Renal cortical epithelial cell (primary cell): ENCODE results near the gene EIF3L. TPM values are rescaled to one million over a fixed set of nuclear protein-coding genes. Genes with fewer than 3 reads are reported as not detected.

Source experiments
- DNase-seq: peaks from one replicate; pipeline ENCODE4 v3.0.0-alpha.2; 2011; ENCODE audit warnings: low read depth
- total RNA-seq: library from RNA; depleted of rRNA; stranded (reverse); fragments of >200 nt; gene quantifications from 2 replicates; pipeline ENCODE4 v1.2.3, GENCODE V29; 2014

Gene EIF3L
- total RNA-seq, 1 donor from 2014 or later, result 409 TPM

- DNase-seq, result peak; percentile 24
Measured at GRCh38 chr22:37905534-37906363, 56.5 kb downstream of the EIF3L start, which contains the start of gene MICALL1. MICALL1 (plus strand) TSS chr22:37906297; CDS start chr22:37906423, 126 bp downstream.

- DNase-seq, result no peak
Measured at GRCh38 chr22:37906364-37907008, 57.3 kb downstream of the EIF3L start.

- no peak for DNase-seq
Measured at GRCh38 chr22:37907036-37907954, 58.1 kb downstream of the EIF3L start.

GRCh38 chr22:37909766-37910165, 60.5 kb downstream of the EIF3L start:
- DNase-seq, result no peak

DNA sequence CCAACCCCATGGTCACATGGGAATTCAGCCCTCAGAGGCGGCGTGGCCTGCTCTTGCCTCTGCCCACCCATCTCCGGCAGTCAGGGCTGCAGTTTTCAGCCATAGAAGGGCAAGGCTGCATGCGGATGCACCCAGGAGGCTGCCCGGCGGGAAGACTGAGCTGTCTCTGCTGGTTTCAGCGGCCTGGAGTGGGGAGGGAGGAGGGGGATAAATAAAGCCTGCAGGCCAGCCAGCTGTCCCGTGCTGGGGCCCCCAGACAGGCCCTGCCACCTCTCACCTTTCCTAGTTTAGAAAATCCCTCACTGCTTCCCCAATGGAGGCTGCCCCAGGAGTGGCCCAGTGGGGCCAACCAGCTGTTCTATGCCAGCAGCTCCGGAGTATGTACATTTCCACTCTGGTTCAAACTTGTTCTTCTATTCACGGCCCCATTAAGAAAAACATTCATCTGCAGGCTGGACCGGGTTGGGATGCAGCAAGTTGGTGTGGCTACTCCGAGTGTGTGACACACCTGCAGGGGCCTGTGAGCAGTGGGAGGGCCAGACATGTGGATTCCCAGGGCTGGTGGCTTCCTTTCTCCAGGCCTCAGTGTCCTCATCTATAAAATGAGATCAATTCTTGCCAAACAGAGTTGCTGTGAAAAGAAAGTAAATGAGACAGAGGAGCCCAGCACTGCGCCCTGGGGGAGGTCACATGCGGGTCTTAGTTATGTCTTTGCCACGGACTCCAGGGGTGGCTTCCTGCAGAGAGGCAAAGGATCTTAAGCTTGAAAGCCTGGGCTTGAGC, 61.9 kb downstream of the EIF3L start:
- peak; percentile 25 for DNase-seq

DNA sequence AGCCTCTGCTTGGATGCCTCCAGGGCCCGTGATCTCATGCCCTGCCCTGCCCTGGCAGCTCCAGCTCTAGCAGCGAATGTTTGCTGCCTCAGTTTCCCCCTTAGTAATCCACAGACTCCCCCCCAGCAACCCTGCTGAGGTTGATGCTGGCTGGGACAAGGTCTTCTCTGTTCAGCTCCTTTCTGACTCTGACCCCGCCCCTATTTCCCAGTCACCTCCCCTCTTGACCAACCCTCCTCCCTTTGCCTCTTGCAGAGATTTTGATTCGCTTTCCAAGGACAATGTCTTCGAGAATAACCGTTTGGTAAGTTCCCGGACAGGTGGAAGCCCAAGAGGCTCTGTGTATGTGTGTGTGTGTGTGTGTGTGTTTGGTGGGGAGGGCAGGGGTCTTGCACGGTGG, 62.5 kb downstream of the EIF3L start:
- DNase-seq, result no peak

DNA sequence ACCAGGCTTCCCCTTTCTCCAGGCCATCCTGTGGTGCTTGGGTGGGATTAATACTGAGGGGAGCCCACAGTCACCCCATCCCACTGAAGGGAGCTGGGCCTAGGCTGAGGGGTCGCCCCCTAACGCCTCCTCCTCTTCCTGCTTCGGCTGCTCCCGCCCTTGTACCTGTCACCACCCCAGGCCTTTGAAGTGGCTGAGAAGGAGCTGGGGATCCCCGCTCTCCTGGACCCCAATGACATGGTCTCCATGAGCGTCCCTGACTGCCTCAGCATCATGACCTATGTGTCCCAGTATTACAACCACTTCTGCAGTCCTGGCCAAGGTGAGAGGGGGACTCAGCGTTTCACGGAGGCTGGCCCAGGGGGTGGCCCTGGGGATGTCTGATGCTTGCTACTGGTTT, 63.0 kb downstream of the EIF3L start:
- no peak for DNase-seq

DNA sequence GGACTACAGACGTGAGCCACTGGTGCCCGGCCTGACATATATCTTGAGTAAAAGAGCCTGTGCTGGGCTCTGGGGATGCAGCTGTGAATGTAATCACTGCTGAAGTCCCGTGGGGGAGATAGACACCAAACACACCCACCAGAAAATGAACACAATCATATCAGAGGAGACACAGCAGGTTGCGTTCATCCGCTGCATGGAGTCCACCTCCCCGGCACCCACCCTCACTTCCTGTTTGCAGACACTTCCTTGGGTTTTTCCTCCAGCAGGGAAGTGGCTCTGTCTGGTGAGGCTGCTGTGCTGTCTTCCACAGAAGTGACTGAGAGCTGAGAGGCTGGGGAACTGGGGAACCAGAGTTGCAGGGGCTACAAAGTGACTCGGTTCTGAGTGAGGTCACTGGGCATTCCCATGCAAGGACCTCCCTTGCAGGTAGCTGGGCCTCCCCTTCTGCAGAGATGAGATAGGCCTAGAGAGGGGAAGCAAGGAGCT, 64.1 kb downstream of the EIF3L start:
- DNase-seq, result no peak

GRCh38 chr22:37916311-37916710, 67.1 kb downstream of the EIF3L start:
- DNase-seq, result no peak

- no peak for DNase-seq
Measured at GRCh38 chr22:37917874-37918548, 68.8 kb downstream of the EIF3L start.

- DNase-seq, result no peak
Measured at GRCh38 chr22:37918580-37919270, 69.5 kb downstream of the EIF3L start.

DNA sequence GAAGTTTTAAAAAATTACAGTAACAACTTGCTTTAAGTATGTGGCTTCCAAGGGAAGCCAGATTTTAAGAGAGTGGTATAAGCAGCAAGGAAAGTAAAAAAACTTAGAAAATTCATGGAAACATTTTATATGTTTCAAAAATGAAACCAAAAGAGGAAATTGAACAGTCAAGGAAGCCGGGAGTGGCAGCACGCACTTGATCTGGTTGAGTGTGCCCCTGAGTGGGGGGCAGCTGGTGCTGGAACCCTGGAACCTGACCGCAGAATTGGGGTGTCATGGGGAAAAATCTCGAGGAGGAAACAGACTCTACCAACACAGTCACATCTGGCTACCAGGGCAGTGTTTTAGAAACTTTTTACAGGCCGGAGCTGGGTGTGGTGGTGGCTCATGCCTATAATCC, 70.9 kb downstream of the EIF3L start:
- no peak for DNase-seq

DNA sequence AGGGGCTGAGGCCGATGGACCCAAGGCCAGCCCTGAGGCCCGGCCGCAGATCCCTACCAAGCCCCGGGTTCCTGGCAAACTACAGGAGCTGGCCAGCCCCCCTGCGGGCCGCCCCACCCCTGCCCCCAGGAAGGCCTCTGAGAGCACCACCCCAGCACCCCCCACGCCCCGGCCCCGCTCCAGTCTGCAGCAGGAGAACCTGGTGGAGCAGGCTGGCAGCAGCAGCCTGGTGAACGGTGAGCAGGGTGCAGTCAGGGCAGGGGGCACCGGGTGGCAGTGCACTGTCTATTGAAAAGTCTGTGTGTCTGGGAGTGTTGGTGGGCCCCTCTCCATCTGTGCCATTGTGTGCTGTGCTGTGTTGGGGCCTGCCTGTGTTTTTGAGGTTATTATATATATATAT, 73.0 kb downstream of the EIF3L start:
- DNase-seq, result no peak

DNA sequence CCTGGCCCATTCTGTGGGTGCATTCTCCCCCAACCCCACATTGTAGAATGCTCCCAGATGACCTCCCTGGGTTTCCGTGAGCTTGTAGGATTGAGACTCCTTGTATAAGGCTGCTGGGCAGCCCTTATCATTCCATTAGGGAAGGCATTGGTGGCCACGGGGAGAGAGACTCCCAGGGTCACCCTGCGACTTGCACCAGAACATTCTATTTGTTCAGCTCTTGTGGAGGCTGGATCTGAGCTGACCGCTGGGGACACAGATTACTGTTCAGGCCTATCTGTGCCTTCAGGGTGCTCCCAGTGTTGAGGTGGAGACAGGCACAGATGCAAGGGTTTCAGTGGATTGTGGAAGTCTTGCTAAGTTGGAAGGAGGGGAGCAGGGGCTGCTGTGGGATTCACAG, 74.7 kb downstream of the EIF3L start:
- no peak for DNase-seq

- DNase-seq, result no peak
Measured at GRCh38 chr22:37924386-37925065, 75.3 kb downstream of the EIF3L start.

DNA sequence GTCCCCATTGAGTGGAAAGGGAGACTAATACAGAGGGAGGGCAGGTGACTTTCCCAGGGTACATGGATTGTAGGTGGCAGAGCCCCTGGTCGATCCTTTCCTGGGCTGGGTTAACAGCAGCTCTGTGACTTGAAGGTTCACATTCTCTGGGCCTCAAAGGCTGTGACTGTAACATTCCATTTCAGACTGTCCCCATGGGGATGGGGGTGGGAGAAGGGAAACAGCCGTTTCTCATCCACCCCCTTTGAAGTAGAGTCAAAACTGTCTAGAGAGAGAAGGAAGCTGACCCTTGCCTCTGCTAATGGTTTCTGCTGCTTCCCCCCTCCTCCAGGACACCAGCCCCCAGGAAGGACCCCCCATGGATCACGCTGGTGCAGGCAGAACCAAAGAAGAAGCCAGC, 76.1 kb downstream of the EIF3L start:
- DNase-seq, result no peak

GRCh38 chr22:37925767-37926166, 76.5 kb downstream of the EIF3L start:
- no peak for DNase-seq

- no peak for DNase-seq
Measured at GRCh38 chr22:37926358-37926757, 77.1 kb downstream of the EIF3L start.
